Mononuclear cell (primary cell): Measurements from ENCODE around the gene IL32. TPM values are rescaled to one million over a fixed set of nuclear protein-coding genes. Genes with fewer than 3 reads are reported as not detected.
A peak's percentile ranks its signal among the peaks of the same experiment; 100 is the strongest.
"Not testable (repeated sequence)": the region's sequence is repeated elsewhere in the genome, so short reads cannot be mapped to it uniquely, and the experiment has no call there.

Experiments used
- H3K27me3 ChIP-seq: 2 replicates; pipeline ENCODE4 v1.6.0; 2011; ENCODE audit warnings: low read length, control low read depth; ENCODE audit not compliant: insufficient read depth
- H3K4me1 ChIP-seq: 2 replicates; pipeline ENCODE4 v1.5.1; 2011; ENCODE audit warnings: mild to moderate bottlenecking, low read length, control low read depth; ENCODE audit not compliant: insufficient read depth
- H3K4me3 ChIP-seq: 2 replicates; pipeline ENCODE4 v1.5.1; 2011; ENCODE audit warnings: mild to moderate bottlenecking, low read length, moderate library complexity
- H3K9me3 ChIP-seq: 2 replicates; pipeline ENCODE4 v1.5.1; 2011; ENCODE audit warnings: low read depth, mild to moderate bottlenecking, control low read depth, low read length
- total RNA-seq: library from RNA; depleted of rRNA; stranded (reverse); fragments of >200 nt; gene quantifications from one replicate; pipeline ENCODE4 v1.2.3, GENCODE V29; 2012

The IL32 gene
- total RNA-seq, 1 donor = 115 TPM

DNA sequence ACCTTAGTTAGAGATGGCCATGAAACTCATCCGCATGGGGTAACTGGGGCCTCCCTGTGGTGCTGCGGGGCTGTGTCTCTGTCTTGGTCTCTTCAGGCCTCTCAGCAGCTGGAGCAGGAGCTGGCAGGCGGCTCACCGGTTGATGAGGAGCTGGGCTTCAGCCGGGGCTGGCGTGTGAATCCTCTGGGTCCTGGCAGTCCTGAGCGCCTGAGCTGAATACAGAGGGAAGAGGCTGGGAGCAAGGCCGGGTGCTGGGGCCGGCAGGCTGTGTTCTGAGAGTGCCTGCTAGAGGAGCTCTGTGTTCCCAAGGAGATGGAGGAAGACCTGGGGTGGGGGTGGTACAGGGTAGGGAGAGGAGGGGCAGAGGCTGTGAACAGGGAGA lies 9.7 kb upstream of the IL32 start:
- not testable (repeated sequence) for H3K4me3 ChIP-seq, H3K9me3 ChIP-seq, H3K27me3 ChIP-seq
- H3K4me1 ChIP-seq = peaks cover 83% of the 10 kb centered on the region

DNA sequence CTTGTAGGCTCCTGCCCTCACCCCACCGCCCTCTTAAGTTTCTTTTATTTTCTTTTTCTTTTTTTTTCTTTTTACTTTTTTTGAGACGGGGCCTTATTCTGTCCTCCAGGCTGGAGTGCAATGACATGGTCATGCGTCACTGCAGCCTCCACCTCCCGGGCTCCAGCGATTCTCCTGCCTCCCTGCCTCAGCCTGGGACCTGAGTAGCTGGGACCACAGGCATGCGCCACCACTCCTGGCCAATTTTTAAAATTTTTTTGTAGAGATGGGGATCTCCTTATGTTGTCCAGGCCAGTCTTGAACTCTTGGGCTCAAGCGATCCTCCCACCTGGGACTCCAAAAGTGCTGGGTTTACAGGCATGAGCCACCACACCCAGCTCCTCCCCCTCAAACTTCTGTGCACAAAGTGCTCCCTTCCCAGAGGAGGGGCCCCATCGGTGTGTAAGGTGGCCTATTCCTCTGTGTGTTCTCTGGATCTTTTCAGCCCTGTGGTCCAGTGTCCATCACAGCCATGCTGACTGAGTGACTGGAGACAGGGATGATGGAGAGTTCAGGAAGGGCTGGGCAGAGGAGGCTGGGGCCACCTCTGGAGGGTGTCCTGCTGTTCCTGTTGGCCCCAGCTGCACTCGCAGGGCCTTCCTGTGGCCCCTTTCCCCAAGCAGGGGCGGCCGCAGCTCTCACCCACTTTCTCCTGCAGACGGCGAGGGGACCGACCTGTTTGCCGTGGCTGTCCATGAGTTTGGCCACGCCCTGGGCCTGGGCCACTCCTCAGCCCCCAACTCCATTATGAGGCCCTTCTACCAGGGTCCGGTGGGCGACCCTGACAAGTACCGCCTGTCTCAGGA lies 8.9 kb upstream of the IL32 start:
- no peak overlapping the region for H3K4me3 ChIP-seq
- H3K4me1 ChIP-seq = peaks cover 77% of the 10 kb centered on the region
- no peaks in the 10 kb centered on the region for H3K9me3 ChIP-seq
- no peaks in the 10 kb centered on the region for H3K27me3 ChIP-seq

DNA sequence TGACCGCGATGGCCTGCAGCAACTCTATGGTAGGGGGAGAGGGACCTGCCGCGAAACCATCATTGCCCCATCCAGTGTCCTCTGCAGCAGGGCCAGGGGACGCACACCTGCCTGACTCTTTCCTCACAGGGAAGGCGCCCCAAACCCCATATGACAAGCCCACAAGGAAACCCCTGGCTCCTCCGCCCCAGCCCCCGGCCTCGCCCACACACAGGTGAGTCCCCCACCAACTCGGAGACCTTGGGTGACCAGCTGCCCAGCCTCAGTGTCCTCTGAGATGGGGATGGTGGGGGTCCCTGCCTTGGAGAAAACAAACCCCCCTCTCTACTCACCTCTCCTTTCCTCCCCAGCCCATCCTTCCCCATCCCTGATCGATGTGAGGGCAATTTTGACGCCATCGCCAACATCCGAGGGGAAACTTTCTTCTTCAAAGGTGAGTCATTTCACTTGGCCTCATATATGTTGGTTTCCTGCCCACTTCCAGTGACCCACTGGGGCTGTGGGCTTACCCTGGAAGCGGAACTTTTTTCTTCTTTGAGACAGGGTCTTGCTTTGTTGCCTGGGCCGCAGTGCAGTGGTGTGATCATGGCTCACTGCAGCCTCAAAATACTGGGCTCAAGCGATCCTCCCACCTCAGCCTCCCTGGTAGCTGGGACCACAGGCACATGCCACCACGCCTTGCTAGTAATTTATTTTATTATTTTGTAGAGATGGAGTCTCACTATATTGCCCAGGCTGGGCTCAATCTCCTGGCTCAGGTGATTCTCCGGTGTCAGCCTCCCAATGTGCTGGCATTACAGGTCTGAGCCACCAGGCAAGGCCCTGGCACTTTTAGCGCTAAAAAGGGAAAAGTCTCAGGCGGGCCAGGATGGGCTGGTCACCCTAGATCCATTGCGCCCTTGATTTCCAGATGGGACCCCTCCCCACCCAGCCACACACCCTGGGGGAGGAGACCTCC lies 8.0 kb upstream of the IL32 start:
- Histone ChIP-seq H3K27me3 (no peaks in the 10 kb centered on the region), H3K4me3 (no peak overlapping the region), H3K9me3 (no peaks in the 10 kb centered on the region), H3K4me1 (peaks cover 77% of the 10 kb centered on the region)

DNA sequence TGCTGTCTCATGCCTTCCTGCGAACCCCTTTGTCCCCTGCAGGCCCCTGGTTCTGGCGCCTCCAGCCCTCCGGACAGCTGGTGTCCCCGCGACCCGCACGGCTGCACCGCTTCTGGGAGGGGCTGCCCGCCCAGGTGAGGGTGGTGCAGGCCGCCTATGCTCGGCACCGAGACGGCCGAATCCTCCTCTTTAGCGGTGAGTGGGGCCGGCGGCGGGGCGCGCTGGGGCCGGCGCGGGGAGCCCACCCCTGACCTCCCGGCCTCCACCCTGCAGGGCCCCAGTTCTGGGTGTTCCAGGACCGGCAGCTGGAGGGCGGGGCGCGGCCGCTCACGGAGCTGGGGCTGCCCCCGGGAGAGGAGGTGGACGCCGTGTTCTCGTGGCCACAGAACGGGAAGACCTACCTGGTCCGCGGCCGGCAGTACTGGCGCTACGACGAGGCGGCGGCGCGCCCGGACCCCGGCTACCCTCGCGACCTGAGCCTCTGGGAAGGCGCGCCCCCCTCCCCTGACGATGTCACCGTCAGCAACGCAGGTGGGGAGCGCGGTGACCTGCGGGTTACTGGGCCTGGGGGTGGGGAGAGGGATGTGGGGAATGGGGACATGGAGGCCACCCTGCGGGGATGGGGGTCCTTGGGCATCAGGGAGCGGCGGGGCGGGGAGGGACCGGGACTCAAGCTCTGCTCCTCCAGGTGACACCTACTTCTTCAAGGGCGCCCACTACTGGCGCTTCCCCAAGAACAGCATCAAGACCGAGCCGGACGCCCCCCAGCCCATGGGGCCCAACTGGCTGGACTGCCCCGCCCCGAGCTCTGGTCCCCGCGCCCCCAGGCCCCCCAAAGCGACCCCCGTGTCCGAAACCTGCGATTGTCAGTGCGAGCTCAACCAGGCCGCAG lies 7.1 kb upstream of the IL32 start:
- H3K4me1 ChIP-seq = peaks cover 77% of the 10 kb centered on the region
- H3K9me3 ChIP-seq = no peaks in the 10 kb centered on the region
- H3K27me3 ChIP-seq = no peaks in the 10 kb centered on the region
- peak overlapping the region; percentile 66 for H3K4me3 ChIP-seq

DNA sequence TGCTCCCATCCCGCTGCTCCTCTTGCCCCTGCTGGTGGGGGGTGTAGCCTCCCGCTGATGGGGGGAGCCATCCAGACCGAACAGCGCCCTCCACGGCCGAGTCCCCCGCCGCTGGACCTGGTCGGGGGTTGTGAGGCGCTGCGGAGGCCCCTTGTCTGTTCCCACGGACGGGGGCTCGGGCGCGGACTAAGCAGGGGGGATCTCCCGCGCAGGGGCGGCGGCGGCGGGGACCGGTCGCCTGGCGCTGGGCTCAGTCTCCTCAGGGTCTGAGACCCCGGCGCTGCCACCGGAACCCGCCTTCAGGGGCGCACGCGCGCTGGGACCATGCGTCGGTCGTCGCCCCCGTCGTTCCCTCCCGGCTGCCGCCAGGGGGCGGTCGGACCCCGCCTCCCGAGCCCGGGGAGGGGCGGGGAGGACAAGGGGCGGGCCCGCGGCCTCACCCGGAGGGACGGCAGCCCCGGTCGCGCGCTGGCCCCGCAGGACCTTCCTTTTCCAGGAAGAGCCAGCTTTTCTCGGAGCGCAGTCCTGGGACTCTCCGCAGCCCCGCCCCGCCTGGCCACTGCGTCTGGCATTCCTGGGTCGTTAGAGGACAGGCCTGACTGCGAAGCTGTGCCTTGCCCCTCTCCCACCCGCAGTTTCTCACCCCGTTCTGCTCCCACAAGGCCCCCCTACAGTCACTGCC lies 6.3 kb upstream of the IL32 start:
- peaks cover 72% of the 10 kb centered on the region for H3K4me1 ChIP-seq
- peak overlapping the region; percentile 66 for H3K4me3 ChIP-seq
- H3K9me3 ChIP-seq = no peaks in the 10 kb centered on the region
- no peaks in the 10 kb centered on the region for H3K27me3 ChIP-seq

DNA sequence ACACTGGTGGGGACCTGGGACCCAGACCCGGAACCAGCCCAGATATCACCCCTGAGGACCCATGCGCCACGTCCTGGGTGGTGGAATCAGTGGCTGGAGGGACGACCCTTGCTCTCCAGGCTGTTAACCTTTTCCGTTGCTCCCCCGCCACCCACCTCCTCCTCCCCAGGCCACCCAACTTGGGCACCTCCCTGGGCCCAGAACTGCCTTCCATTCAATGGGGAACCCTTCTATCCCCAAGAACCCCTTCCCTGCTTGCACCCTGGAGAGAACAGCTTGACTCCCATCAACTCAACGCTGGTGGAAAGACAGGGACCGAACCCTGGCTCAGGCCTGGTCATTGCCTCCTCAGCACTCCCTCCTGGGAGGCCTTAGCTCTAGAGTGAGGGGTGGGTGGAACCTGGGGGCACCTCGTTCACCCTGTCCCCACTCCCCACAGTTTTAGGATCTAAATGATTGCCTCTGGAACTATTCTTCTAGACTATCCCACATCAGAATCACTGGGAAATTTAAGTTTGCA lies 5.7 kb upstream of the IL32 start:
- H3K9me3 ChIP-seq = no peaks in the 10 kb centered on the region
- H3K4me1 ChIP-seq = peaks cover 72% of the 10 kb centered on the region
- peak overlapping the region; percentile 66 for H3K4me3 ChIP-seq
- H3K27me3 ChIP-seq = no peaks in the 10 kb centered on the region

DNA sequence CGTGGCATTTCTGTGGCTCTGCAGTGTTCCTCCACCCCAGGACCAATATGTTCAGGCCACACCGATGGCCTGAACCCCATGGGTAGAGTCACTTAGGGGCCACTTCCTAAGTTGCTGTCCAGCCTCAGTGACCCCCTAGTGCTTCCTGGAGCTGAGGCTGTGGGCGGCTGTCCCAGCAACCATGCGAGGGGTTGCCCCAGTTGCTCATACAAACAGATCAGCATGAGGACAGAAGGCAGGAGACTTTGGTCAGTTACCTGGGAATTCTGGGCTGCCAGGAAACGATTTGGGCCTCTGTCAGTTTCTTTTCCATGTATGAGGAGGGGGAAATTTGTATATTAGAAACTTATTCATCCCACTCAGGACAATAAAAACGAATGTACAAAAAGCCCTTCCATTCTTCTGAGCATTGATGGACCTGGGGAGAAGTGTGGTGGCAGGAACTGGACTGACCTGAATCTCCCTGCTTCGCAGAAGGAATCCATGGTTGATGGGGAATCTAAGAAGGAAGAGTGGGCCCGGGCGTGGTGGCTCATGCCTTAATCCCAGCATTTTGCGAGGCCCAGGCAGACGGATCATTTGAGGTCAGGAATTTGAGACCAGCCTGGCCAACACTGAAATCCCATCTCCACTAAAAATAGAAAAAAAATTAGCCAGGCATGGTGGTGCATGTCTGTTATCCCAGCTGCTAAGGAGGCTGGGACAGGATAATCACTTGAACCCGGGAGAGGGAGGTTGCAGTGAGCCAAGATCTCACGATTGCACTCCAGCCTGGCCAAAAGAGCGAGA lies 4.9 kb upstream of the IL32 start:
- H3K4me3 ChIP-seq = no peak overlapping the region
- H3K4me1 ChIP-seq = peaks cover 64% of the 10 kb centered on the region

DNA sequence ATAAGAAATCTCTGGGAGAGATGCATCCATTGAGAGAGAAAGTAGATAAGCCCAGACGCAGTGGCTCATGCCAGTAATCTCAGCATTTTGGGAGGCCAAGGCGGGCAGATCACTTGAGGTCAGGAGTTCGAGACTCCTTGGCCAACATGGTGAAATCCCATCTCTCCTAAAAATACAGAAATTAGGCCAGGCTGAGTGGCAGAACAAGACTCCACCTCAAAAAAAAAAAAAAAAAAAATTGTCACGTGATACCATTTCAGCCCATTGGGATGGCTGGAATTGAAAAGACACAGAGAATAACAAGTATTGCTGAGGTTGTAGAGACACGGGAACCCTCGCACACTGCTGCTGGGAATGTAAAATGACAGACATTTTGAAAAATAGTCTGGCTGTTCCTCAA lies 2.9 kb upstream of the IL32 start:
- H3K4me3 ChIP-seq = no peak overlapping the region
- H3K4me1 ChIP-seq = peaks cover 45% of the 10 kb centered on the region
- no peaks in the 10 kb centered on the region for H3K9me3 ChIP-seq
- no peaks in the 10 kb centered on the region for H3K27me3 ChIP-seq

More for the DNA sequence above, 4.9 kb upstream of the IL32 start:
- Histone ChIP-seq H3K27me3 (no peaks in the 10 kb centered on the region), H3K9me3 (no peaks in the 10 kb centered on the region)

DNA sequence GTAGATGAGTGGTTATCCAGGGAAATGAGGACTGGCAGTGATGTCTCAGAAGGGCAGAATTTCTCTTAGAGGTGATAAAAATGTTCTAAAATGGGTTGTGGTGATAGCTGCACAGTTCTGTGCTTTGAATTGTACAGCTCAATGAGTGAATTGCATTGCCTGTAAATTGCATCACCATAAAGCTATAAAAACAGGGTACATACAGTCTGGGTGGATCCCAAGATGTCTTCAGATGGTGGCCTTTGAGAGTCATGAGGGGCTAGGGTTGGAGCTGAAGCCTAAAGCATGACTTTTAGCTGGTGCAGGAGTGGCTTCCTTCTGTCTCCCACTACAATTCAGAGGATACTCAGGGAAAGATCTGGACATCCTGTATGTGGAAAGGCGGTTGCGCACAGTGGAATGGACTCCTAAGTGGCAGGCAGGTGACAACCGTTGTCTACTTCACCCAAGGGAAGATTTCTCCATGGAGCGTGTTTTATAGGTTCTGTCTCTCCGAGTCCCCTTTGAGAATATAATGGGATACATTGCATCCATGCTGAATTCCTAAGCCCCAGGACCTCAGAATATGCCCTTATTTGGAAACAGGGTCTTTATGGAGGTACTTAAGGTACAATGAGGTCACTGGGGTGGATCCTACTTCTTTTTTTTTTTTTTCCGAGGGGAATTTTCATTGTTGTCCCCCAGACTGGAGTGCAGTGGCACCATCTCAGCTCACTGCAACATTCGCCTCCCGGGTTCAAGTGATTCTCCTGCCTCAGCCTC lies 1.6 kb upstream of the IL32 start:
- H3K27me3 ChIP-seq = no peaks in the 10 kb centered on the region
- H3K4me3 ChIP-seq = no peak overlapping the region
- H3K4me1 ChIP-seq = peaks cover 45% of the 10 kb centered on the region
- no peaks in the 10 kb centered on the region for H3K9me3 ChIP-seq

DNA sequence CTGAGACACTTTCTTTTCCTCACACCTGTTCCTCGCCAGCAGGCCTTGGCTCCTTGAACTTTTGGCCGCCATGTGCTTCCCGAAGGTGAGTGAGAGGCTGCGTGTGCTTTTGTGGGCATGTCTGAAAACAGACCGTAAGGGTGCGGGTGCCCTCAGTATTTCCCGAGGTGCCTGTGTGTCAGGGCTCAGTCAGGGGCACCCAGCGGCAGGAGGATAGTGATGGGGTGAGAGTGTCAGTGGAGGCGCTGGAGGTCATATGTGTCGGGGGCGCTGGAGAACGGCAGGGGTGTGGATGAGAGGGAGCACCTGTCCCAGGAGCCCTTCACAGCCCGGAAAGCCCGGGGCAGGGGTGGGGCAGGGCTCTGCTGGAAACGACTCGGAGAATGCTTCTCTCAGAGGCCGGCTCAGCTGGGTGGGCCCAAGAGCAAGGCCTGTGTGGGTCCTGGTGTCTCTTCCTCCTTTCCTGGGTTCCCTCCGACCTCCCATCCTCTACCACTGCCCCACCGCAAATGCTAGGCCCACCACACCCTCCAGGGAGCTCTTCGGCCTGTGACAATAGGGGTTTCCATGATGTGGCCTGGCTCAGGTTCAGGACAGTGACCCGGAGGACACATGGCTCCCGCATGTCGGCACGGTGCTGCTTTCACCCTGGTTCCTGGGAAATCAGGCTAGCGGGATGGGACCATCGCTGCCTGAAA lies 451 bp downstream of the IL32 start:
- Histone ChIP-seq H3K4me1 (peaks cover 53% of the 10 kb centered on the region), H3K27me3 (no peaks in the 10 kb centered on the region), H3K9me3 (no peaks in the 10 kb centered on the region), H3K4me3 (peak overlapping the region; percentile 60)

DNA sequence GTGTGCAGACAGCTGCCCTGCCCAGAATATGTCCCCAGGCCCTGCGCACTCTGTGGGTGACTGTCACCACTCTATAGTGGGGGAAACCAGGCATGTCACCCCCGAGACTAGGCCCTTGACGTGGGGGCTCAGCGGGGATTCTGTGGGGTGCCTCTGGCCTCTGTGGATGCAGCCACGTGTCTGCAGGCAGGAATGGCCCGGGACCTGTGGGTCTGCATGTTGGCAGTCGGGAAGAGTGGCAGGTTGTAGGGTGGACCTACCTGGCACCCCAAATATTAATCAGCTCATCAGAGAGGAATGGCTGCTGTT lies 954 bp downstream of the IL32 start:
- Histone ChIP-seq H3K4me3 (peak overlapping the region; percentile 60), H3K9me3 (no peaks in the 10 kb centered on the region), H3K4me1 (peaks cover 57% of the 10 kb centered on the region), H3K27me3 (no peaks in the 10 kb centered on the region)

DNA sequence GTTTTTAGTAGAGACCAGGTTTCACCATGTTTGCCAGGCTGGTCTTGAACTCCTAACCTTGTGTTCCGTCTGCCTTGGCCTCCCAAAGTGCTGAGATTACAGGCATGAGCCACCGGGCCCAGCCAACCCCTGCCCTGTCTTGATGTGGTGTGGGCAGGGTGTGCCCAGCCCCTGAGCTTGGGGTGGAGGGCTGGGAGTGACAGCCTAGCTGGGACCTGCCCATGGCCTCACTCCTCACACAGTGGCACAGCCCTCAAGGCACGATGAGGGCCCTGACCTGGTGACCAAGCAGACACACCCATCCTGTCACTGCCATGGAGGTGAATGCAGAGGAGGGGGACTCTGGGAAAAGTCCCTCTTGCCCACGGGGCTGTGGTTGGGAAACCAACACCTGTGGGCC lies 3.0 kb downstream of the IL32 start:
- Histone ChIP-seq H3K4me3 (no peak overlapping the region), H3K27me3 (no peaks in the 10 kb centered on the region), H3K9me3 (no peaks in the 10 kb centered on the region), H3K4me1 (peaks cover 58% of the 10 kb centered on the region)
